Measurements from ENCODE around the gene TRPM2.

The TRPM2 gene

GRCh38 chr21:44363278-44363677, 9.9 kb downstream of the TRPM2 start:
- no peaks in the 10 kb centered on the region for H3K36me3 ChIP-seq (ENCODE audit: control insufficient read depth in 1 of 2, insufficient read depth in 2 of 2, low read length in 2 of 2)
- no peaks in the 10 kb centered on the region for H3K79me2 ChIP-seq (ENCODE audit: control insufficient read depth, insufficient read depth, low read length, poor library complexity)
- H3K23ac ChIP-seq (ENCODE audit: low read length): no peak overlapping the region
- peaks cover 5% of the 10 kb centered on the region for H3K9me3 ChIP-seq (ENCODE audit: insufficient read depth, low read depth, low read length)
- H3K18ac ChIP-seq (ENCODE audit: low read length): no peak overlapping the region
- no peak for DNase-seq
- no peak overlapping the region for H2AFZ ChIP-seq (ENCODE audit: insufficient read depth, low read length, poor library complexity)
- H4K8ac ChIP-seq (ENCODE audit: low read depth, low read length): no peak overlapping the region
- H3K4me1 ChIP-seq (ENCODE audit: control insufficient read depth in 1 of 2, insufficient read depth in 2 of 2, low read length in 2 of 2): no peaks in the 10 kb centered on the region
- no peak overlapping the region for H3K9ac ChIP-seq (ENCODE audit: low read length)
- no peak overlapping the region for H2BK5ac ChIP-seq (ENCODE audit: low read depth, low read length, poor library complexity)
- H3K27me3 ChIP-seq (ENCODE audit: insufficient read depth, low read length): no peaks in the 10 kb centered on the region
- H2BK12ac ChIP-seq (ENCODE audit: low read length): no peak overlapping the region
- H3K4ac ChIP-seq (ENCODE audit: low read depth, low read length): no peak overlapping the region
- H3K79me1 ChIP-seq (ENCODE audit: low read length): no peaks in the 10 kb centered on the region
- no peak overlapping the region for H4K12ac ChIP-seq (ENCODE audit: low read depth, low read length)
- H3K4me2 ChIP-seq (ENCODE audit: low read length): no peak overlapping the region
- no peak overlapping the region for H3K14ac ChIP-seq (ENCODE audit: low read length)
- no peak overlapping the region for H3K27ac ChIP-seq (ENCODE audit: low read depth, low read length)
- no peak overlapping the region for H4K91ac ChIP-seq (ENCODE audit: low read depth, low read length)
- H2AK5ac ChIP-seq (ENCODE audit: low read length): no peak overlapping the region
- H3K4me3 ChIP-seq (ENCODE audit: low read depth, low read length): no peak overlapping the region
- WGBS (ENCODE audit: extremely low coverage, insufficient coverage, insufficient read length): no CpG with 5 or more reads among the region's 1 CpG
- no peak overlapping the region for H2BK120ac ChIP-seq (ENCODE audit: insufficient read depth, low read length, poor library complexity)

DNA sequence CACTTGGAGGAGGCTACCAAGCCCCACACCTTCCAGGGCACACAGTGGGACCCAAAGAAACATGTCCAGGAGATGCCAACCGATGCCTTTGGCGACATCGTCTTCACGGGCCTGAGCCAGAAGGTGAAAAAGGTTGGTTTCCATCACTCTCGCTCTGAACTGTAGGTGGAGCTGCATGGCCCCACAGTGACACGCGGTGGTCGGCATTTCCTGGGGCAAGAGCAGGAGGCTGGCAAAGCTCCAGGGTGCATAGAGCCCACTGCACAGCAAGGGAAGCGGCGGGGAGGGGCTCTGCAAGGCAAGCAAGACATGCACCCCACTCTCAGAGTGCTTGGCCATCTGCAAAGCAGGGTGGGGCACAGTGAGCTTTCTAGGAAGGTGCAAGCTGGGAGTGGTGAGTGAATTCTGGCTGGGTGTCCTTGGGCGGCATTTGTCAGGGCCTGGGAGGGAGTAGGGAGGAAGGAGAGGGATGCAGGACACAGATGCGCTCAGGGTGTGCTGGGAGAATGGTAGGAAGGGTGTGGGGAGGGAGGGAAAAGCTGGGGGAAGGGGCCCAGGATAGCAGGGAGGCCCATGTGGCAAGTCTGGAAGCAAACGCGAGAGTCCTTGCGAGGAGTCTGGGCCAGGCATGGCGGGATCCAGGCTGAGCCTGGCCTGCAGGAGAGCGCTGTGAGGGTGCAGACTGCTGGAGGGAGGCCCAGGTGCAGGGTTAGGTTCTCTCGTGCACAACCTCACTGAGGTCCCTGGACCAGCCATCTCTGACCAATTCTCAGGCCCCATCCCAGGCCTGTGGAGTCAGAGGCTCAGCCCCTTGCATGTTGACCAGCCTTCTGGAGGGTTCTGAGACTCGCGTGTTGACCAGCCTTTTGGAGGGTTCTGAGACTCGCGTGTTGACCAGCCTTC, 11.0 kb downstream of the TRPM2 start:
- Histone ChIP-seq H2BK120ac (ENCODE audit: insufficient read depth, low read length, poor library complexity) (no peak overlapping the region), H3K27me3 (ENCODE audit: insufficient read depth, low read length) (peaks cover 4% of the 10 kb centered on the region), H4K91ac (ENCODE audit: low read depth, low read length) (no peak overlapping the region), H2BK12ac (ENCODE audit: low read length) (no peak overlapping the region), H2AFZ (ENCODE audit: insufficient read depth, low read length, poor library complexity) (no peak overlapping the region), H3K4me3 (ENCODE audit: low read depth, low read length) (peak overlapping the region; percentile 4), H2BK5ac (ENCODE audit: low read depth, low read length, poor library complexity) (no peak overlapping the region), H4K8ac (ENCODE audit: low read depth, low read length) (no peak overlapping the region), H3K14ac (ENCODE audit: low read length) (no peak overlapping the region), H3K18ac (ENCODE audit: low read length) (no peak overlapping the region), H3K79me2 (ENCODE audit: control insufficient read depth, insufficient read depth, low read length, poor library complexity) (no peaks in the 10 kb centered on the region), H3K4ac (ENCODE audit: low read depth, low read length) (no peak overlapping the region), H3K23ac (ENCODE audit: low read length) (no peak overlapping the region), H3K79me1 (ENCODE audit: low read length) (no peaks in the 10 kb centered on the region), H3K9me3 (ENCODE audit: insufficient read depth, low read depth, low read length) (peaks cover 5% of the 10 kb centered on the region), H3K4me2 (ENCODE audit: low read length) (no peak overlapping the region), H4K12ac (ENCODE audit: low read depth, low read length) (no peak overlapping the region), H3K4me1 (ENCODE audit: control insufficient read depth in 1 of 2, insufficient read depth in 2 of 2, low read length in 2 of 2) (no peaks in the 10 kb centered on the region), H3K9ac (ENCODE audit: low read length) (no peak overlapping the region), H2AK5ac (ENCODE audit: low read length) (no peak overlapping the region), H3K36me3 (ENCODE audit: control insufficient read depth in 1 of 2, insufficient read depth in 2 of 2, low read length in 2 of 2) (no peaks in the 10 kb centered on the region), H3K27ac (ENCODE audit: low read depth, low read length) (no peak overlapping the region)
- no CpG with 5 or more reads among the region's 22 CpGs for WGBS (ENCODE audit: extremely low coverage, insufficient coverage, insufficient read length)
- no peak for DNase-seq

DNA sequence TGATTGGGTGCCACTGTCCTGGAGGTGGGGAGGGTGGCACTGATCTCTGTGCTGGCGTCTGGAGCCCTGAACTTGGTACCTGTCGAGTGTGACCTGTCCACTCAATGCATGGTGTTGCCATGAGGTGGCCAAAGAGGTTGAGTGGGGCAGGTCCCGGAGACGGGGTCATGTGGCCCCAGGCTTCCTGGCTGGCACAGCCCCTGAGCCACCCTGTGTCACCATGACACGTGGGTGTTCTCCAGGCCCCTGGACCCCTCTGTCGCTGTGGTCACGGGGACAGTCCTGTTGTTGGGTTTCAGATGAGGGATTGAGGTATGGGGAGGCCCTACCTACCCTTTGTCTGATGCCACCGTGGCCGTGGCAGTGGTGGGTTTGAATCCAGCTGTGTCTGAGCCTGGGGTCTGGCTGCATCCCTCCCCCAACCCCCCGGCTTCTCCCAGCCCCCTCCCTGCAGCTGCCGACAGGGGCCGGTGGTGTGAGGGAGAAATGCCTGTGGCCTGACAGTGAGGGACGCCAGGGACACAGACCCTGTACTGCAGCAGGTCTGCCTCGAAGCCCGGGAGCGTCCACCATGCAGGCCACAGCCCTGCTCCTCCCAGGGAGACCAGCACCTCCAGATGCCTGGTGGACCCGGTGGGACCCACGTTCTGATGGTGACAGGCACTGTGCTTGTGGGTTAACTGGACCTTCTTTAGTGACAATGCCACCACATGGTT, 12.0 kb downstream of the TRPM2 start:
- H3K4me3 ChIP-seq (ENCODE audit: low read depth, low read length): no peak overlapping the region
- H4K8ac ChIP-seq (ENCODE audit: low read depth, low read length): no peak overlapping the region
- H3K79me1 ChIP-seq (ENCODE audit: low read length): no peaks in the 10 kb centered on the region
- H2AK5ac ChIP-seq (ENCODE audit: low read length): no peak overlapping the region
- no peak for DNase-seq
- no peak overlapping the region for H2BK120ac ChIP-seq (ENCODE audit: insufficient read depth, low read length, poor library complexity)
- no peak overlapping the region for H2AFZ ChIP-seq (ENCODE audit: insufficient read depth, low read length, poor library complexity)
- H3K4ac ChIP-seq (ENCODE audit: low read depth, low read length): no peak overlapping the region
- H3K4me1 ChIP-seq (ENCODE audit: control insufficient read depth in 1 of 2, insufficient read depth in 2 of 2, low read length in 2 of 2): peaks cover 0 to 3% of the 10 kb centered on the region in 2 experiments
- H2BK5ac ChIP-seq (ENCODE audit: low read depth, low read length, poor library complexity): no peak overlapping the region
- no peak overlapping the region for H3K27ac ChIP-seq (ENCODE audit: low read depth, low read length)
- H3K14ac ChIP-seq (ENCODE audit: low read length): no peak overlapping the region
- H3K9ac ChIP-seq (ENCODE audit: low read length): no peak overlapping the region
- H3K36me3 ChIP-seq (ENCODE audit: control insufficient read depth in 1 of 2, insufficient read depth in 2 of 2, low read length in 2 of 2): no peaks in the 10 kb centered on the region
- no peaks in the 10 kb centered on the region for H3K79me2 ChIP-seq (ENCODE audit: control insufficient read depth, insufficient read depth, low read length, poor library complexity)
- no peak overlapping the region for H2BK12ac ChIP-seq (ENCODE audit: low read length)
- peaks cover 4% of the 10 kb centered on the region for H3K27me3 ChIP-seq (ENCODE audit: insufficient read depth, low read length)
- H4K12ac ChIP-seq (ENCODE audit: low read depth, low read length): no peak overlapping the region
- H3K18ac ChIP-seq (ENCODE audit: low read length): no peak overlapping the region
- WGBS (ENCODE audit: extremely low coverage, insufficient coverage, insufficient read length): no CpG with 5 or more reads among the region's 18 CpGs
- H3K4me2 ChIP-seq (ENCODE audit: low read length): no peak overlapping the region
- H3K9me3 ChIP-seq (ENCODE audit: insufficient read depth, low read depth, low read length): peaks cover 5% of the 10 kb centered on the region
- H4K91ac ChIP-seq (ENCODE audit: low read depth, low read length): no peak overlapping the region
- no peak overlapping the region for H3K23ac ChIP-seq (ENCODE audit: low read length)

- no peak overlapping the region for H4K91ac ChIP-seq (ENCODE audit: low read depth, low read length)
- no peak overlapping the region for H3K9ac ChIP-seq (ENCODE audit: low read length)
- H3K79me2 ChIP-seq (ENCODE audit: control insufficient read depth, insufficient read depth, low read length, poor library complexity): no peaks in the 10 kb centered on the region
- no peak overlapping the region for H3K23ac ChIP-seq (ENCODE audit: low read length)
- DNase-seq: no peak
- H2BK5ac ChIP-seq (ENCODE audit: low read depth, low read length, poor library complexity): no peak overlapping the region
- no peak overlapping the region for H4K8ac ChIP-seq (ENCODE audit: low read depth, low read length)
- no peak overlapping the region for H3K27ac ChIP-seq (ENCODE audit: low read depth, low read length)
- H3K9me3 ChIP-seq (ENCODE audit: insufficient read depth, low read depth, low read length): peaks cover 10% of the 10 kb centered on the region
- no peak overlapping the region for H2AK5ac ChIP-seq (ENCODE audit: low read length)
- H2BK12ac ChIP-seq (ENCODE audit: low read length): no peak overlapping the region
- H3K14ac ChIP-seq (ENCODE audit: low read length): no peak overlapping the region
- peaks cover 4% of the 10 kb centered on the region for H3K27me3 ChIP-seq (ENCODE audit: insufficient read depth, low read length)
- no peak overlapping the region for H4K12ac ChIP-seq (ENCODE audit: low read depth, low read length)
- no peak overlapping the region for H2BK120ac ChIP-seq (ENCODE audit: insufficient read depth, low read length, poor library complexity)
- WGBS (ENCODE audit: extremely low coverage, insufficient coverage, insufficient read length): no CpG with 5 or more reads among the region's 22 CpGs
- H3K4me2 ChIP-seq (ENCODE audit: low read length): no peak overlapping the region
- no peak overlapping the region for H3K4me3 ChIP-seq (ENCODE audit: low read depth, low read length)
- no peak overlapping the region for H2AFZ ChIP-seq (ENCODE audit: insufficient read depth, low read length, poor library complexity)
- H3K79me1 ChIP-seq (ENCODE audit: low read length): no peaks in the 10 kb centered on the region
- H3K4me1 ChIP-seq (ENCODE audit: control insufficient read depth in 1 of 2, insufficient read depth in 2 of 2, low read length in 2 of 2): peaks cover 0 to 3% of the 10 kb centered on the region in 2 experiments
- no peaks in the 10 kb centered on the region for H3K36me3 ChIP-seq (ENCODE audit: control insufficient read depth in 1 of 2, insufficient read depth in 2 of 2, low read length in 2 of 2)
- H3K4ac ChIP-seq (ENCODE audit: low read depth, low read length): no peak overlapping the region
- H3K18ac ChIP-seq (ENCODE audit: low read length): no peak overlapping the region
Observed at GRCh38 chr21:44365967-44366585, 12.7 kb downstream of the TRPM2 start.
